Measurements from ENCODE around the gene C6orf120. TPM values are rescaled to one million over a fixed set of nuclear protein-coding genes. Genes with fewer than 3 reads are reported as not detected.

The C6orf120 gene
- total and polyA plus RNA-seq, 2 donors (not counting 1 experiment from before 2014, with no cell fraction given), result 41.0 to 46.2 TPM

DNA sequence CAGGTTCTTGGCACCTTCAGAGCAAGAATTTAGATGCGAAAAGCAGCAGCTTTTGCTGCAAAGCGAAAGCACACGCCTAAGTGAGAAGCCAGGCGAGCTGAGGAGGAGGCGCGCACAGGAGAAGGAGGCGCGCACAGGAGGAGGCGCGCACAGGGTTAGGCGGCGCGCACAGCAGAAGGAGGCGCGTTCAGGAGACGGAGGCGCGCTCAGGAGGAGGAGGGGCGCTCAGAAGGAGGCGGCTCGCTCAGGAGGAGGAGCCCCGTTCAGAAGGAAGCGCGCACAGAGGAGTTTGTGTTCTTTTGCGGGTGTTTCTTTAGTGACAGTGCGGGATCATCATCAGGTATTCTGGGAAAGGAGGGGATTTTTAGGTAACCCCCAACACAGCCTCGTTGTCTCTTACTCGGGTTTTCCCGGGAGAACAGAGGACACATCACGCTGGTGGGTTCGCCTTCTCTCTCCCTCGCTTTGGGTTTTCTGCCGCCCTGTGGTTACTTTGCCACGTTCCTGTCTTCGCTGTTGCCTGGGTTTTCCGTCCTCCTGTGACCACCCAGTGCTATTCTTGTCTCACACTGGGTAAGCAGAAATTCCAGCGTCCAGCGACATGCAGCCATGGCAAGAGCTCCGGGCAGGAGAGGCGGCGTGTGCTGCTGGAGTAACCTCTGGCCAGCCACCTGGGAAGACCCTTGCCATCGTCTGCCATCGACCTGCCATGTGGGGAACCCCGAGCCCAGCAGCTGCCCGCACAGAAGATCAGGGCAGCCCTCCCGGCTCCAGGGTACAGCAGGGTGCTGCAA, 47.1 kb upstream of the C6orf120 start:
- H2AFZ ChIP-seq (ENCODE audit: low read length), result peak overlapping the region; percentile 77
- H4K20me1 ChIP-seq (ENCODE audit: control insufficient read depth, extremely low read depth, insufficient read depth, low read length), result no peaks in the 10 kb centered on the region
- peak overlapping the region; percentile 46 to 77 (median 56) for H3K4me3 ChIP-seq (replicated peaks in 1 of 4; ENCODE audit: control extremely low read depth in 1 of 4, insufficient read depth in 1 of 4, low read depth in 3 of 4, low read length in 4 of 4)

GRCh38 chr6:169656546-169657283, 45.2 kb upstream of the C6orf120 start:
- no peak for DNase-seq (ENCODE audit: low read depth in 2 of 2)
- Histone ChIP-seq H3K27ac (ENCODE audit: insufficient read depth, low read length) (no peak overlapping the region), H2AFZ (ENCODE audit: low read length) (no peak overlapping the region), H3K27me3 (ENCODE audit: control insufficient read depth, insufficient read depth, low read length) (no peaks in the 10 kb centered on the region), H3K4me3 (replicated peaks in 1 of 4; ENCODE audit: control extremely low read depth in 1 of 4, insufficient read depth in 1 of 4, low read depth in 3 of 4, low read length in 4 of 4) (no peak overlapping the region), H3K36me3 (ENCODE audit: control insufficient read depth, insufficient read depth, low read length) (no peaks in the 10 kb centered on the region), H4K20me1 (ENCODE audit: control insufficient read depth, extremely low read depth, insufficient read depth, low read length) (no peaks in the 10 kb centered on the region), H3K9me3 (ENCODE audit: control insufficient read depth, insufficient read depth, low read depth, low read length) (no peaks in the 10 kb centered on the region), H3K4me1 (ENCODE audit: control insufficient read depth, extremely low read depth, insufficient read depth, low read length) (no peaks in the 10 kb centered on the region), H3K4me2 (ENCODE audit: extremely low read depth, insufficient read depth, low read length) (no peak overlapping the region), H3K9ac (ENCODE audit: insufficient read depth, low read length) (no peak overlapping the region), H3K79me2 (ENCODE audit: control insufficient read depth, insufficient read depth, low read length) (no peaks in the 10 kb centered on the region)
- TF ChIP-seq, protein P1, sequence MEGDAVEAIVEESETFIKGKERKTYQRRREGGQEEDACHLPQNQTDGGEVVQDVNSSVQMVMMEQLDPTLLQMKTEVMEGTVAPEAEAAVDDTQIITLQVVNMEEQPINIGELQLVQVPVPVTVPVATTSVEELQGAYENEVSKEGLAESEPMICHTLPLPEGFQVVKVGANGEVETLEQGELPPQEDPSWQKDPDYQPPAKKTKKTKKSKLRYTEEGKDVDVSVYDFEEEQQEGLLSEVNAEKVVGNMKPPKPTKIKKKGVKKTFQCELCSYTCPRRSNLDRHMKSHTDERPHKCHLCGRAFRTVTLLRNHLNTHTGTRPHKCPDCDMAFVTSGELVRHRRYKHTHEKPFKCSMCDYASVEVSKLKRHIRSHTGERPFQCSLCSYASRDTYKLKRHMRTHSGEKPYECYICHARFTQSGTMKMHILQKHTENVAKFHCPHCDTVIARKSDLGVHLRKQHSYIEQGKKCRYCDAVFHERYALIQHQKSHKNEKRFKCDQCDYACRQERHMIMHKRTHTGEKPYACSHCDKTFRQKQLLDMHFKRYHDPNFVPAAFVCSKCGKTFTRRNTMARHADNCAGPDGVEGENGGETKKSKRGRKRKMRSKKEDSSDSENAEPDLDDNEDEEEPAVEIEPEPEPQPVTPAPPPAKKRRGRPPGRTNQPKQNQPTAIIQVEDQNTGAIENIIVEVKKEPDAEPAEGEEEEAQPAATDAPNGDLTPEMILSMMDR (conservative IDR thresholded peaks at IDR 0.05 in 1 of 2, IDR thresholded peaks at IDR 0.05 in 1 of 2; ENCODE audit: low read depth in 1 of 2, low read length in 2 of 2), result no peak
- TF ChIP-seq EZH2 (IDR thresholded peaks at IDR 0.05; ENCODE audit: low read length, missing control alignments), result no peak

More for the DNA sequence above, 47.1 kb upstream of the C6orf120 start:
- H3K4me1 ChIP-seq (ENCODE audit: control insufficient read depth, extremely low read depth, insufficient read depth, low read length), result no peaks in the 10 kb centered on the region
- H3K27ac ChIP-seq (ENCODE audit: insufficient read depth, low read length), result peak overlapping the region; percentile 52
- no peaks in the 10 kb centered on the region for H3K79me2 ChIP-seq (ENCODE audit: control insufficient read depth, insufficient read depth, low read length)
- H3K9me3 ChIP-seq (ENCODE audit: control insufficient read depth, insufficient read depth, low read depth, low read length), result no peaks in the 10 kb centered on the region
- H3K4me2 ChIP-seq (ENCODE audit: extremely low read depth, insufficient read depth, low read length), result peak overlapping the region; percentile 79
- no peaks in the 10 kb centered on the region for H3K36me3 ChIP-seq (ENCODE audit: control insufficient read depth, insufficient read depth, low read length)
- no peak for TF ChIP-seq EZH2 (IDR thresholded peaks at IDR 0.05; ENCODE audit: low read length, missing control alignments)
- TF ChIP-seq, protein P1 (conservative IDR thresholded peaks at IDR 0.05 in 1 of 2, IDR thresholded peaks at IDR 0.05 in 1 of 2; ENCODE audit: low read depth in 1 of 2, low read length in 2 of 2), result peak; percentile 30 to 49
- H3K27me3 ChIP-seq (ENCODE audit: control insufficient read depth, insufficient read depth, low read length), result no peaks in the 10 kb centered on the region
- DNase-seq (ENCODE audit: low read depth in 2 of 2), result peak; percentile 73 to 79
- H3K9ac ChIP-seq (ENCODE audit: insufficient read depth, low read length), result peak overlapping the region; percentile 57

DNA sequence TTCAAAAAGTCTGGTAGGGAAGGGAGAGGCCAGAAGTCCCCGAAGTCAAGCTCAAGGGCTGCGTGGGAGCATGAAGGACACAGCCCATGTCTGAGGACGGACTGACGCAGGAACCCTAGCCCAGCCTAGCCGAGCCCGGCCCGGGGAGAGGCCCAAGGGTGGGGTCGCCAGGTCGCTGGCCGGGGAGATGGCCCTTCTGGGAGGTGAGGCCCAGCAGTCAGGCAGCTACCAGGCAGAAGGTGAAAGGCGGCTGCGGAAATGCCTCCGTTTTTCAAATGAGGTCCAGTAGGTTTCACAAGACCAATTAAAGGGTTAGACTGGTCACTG, 44.7 kb upstream of the C6orf120 start:
- DNase-seq (ENCODE audit: low read depth in 2 of 2), result no peak
- Histone ChIP-seq H3K27ac (ENCODE audit: insufficient read depth, low read length) (no peak overlapping the region), H2AFZ (ENCODE audit: low read length) (no peak overlapping the region), H3K4me2 (ENCODE audit: extremely low read depth, insufficient read depth, low read length) (no peak overlapping the region), H3K4me1 (ENCODE audit: control insufficient read depth, extremely low read depth, insufficient read depth, low read length) (no peaks in the 10 kb centered on the region), H3K9ac (ENCODE audit: insufficient read depth, low read length) (no peak overlapping the region), H3K36me3 (ENCODE audit: control insufficient read depth, insufficient read depth, low read length) (no peaks in the 10 kb centered on the region), H3K9me3 (ENCODE audit: control insufficient read depth, insufficient read depth, low read depth, low read length) (no peaks in the 10 kb centered on the region), H3K79me2 (ENCODE audit: control insufficient read depth, insufficient read depth, low read length) (no peaks in the 10 kb centered on the region), H3K27me3 (ENCODE audit: control insufficient read depth, insufficient read depth, low read length) (no peaks in the 10 kb centered on the region), H3K4me3 (replicated peaks in 1 of 4; ENCODE audit: control extremely low read depth in 1 of 4, insufficient read depth in 1 of 4, low read depth in 3 of 4, low read length in 4 of 4) (no peak overlapping the region), H4K20me1 (ENCODE audit: control insufficient read depth, extremely low read depth, insufficient read depth, low read length) (no peaks in the 10 kb centered on the region)
- TF ChIP-seq, protein P1 (conservative IDR thresholded peaks at IDR 0.05 in 1 of 2, IDR thresholded peaks at IDR 0.05 in 1 of 2; ENCODE audit: low read depth in 1 of 2, low read length in 2 of 2), result no peak
- no peak for TF ChIP-seq EZH2 (IDR thresholded peaks at IDR 0.05; ENCODE audit: low read length, missing control alignments)
